HL-60 (cell line): Measurements from ENCODE around the gene NFIX.

Experiments used
- DNase-seq, 2 experiments: peaks; one replicate each; pipeline ENCODE4 v3.0.0-alpha.2; 2010 to 2020; ENCODE audit warnings: low read depth in 1 of 2, low spot score in 1 of 2
- H3K27ac ChIP-seq: fragments of 250-450 bp; sonication (Bioruptor Pico); replicated peaks from 2 replicates; pipeline ENCODE4 v1.5.1; 2020; ENCODE audit warnings: mild to moderate bottlenecking, moderate library complexity
- H3K27me3 ChIP-seq: fragments of 250-450 bp; sonication (Bioruptor Pico); 2 replicates; pipeline ENCODE4 v1.5.1; 2021; ENCODE audit warnings: mild to moderate bottlenecking, moderate library complexity; ENCODE audit not compliant: insufficient read depth, poor library complexity, severe bottlenecking
- H3K4me3 ChIP-seq: replicated peaks from 2 replicates; pipeline ENCODE4 v1.5.1; 2011; ENCODE audit warnings: mild to moderate bottlenecking, control low read depth, low read length; ENCODE audit not compliant: insufficient read depth
- CTCF ChIP-seq: IDR thresholded peaks from one replicate; pipeline ENCODE4 v1.5.1; 2011; ENCODE audit warnings: low read length, control low read depth, inconsistent platforms; ENCODE audit not compliant: insufficient read depth
- GABPA ChIP-seq: IDR thresholded peaks from 2 replicates; pipeline ENCODE4 v1.6.1; 2012; ENCODE audit warnings: low read depth
- POLR2AphosphoS5 ChIP-seq: IDR thresholded peaks from 2 replicates; pipeline ENCODE4 v1.6.1; 2012; ENCODE audit warnings: low read depth
- REST ChIP-seq: IDR thresholded peaks from 2 replicates; pipeline ENCODE4 v1.6.1; 2012; ENCODE audit warnings: low read depth; ENCODE audit not compliant: insufficient replicate concordance
- SPI1 ChIP-seq: IDR thresholded peaks from 2 replicates; pipeline ENCODE4 v1.6.1; 2012; ENCODE audit warnings: low read depth, mild to moderate bottlenecking, borderline replicate concordance

NFIX gene

GRCh38 chr19:12959481-12959880 lies 35.8 kb upstream of the NFIX start:
- no peaks in the 10 kb centered on the region for H3K27me3 ChIP-seq
- no peak for DNase-seq
- H3K4me3 ChIP-seq: no peak overlapping the region
- H3K27ac ChIP-seq: no peak overlapping the region
- no peak for TF ChIP-seq SPI1
- no peak for TF ChIP-seq POLR2AphosphoS5
- no peak for TF ChIP-seq REST
- no peak for TF ChIP-seq GABPA
- no peak for TF ChIP-seq CTCF

GRCh38 chr19:12965017-12965811 lies 30.1 kb upstream of the NFIX start:
- no peaks in the 10 kb centered on the region for H3K27me3 ChIP-seq
- H3K4me3 ChIP-seq: peak overlapping the region; percentile 35
- TF ChIP-seq GABPA (no peak), CTCF (peak; percentile 77), POLR2AphosphoS5 (peak; percentile 24; the same call in 1 of the 2 replicates), REST (no peak), SPI1 (peak; percentile 10; the same call in 1 of the 2 replicates)
- H3K27ac ChIP-seq: peak overlapping the region; percentile 46
- DNase-seq: peak in 1 of 2 experiments; percentile 87

DNA sequence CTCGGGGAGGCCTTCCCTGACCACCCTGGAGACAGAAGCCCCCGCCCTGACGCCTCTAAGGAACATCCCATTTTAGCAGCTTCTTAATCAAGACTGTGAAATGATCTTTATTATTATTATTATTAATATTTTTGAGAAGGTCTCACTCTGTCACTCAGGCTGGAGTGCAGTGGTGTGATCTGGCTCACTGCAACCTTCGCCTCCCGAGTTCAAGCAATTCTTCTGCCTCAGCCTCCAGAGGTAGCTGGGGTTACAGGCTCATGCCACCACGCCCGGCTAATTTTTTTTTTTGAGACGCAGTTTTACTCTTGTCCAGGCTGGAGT lies 29.5 kb upstream of the NFIX start:
- H3K4me3 ChIP-seq: no peak overlapping the region
- H3K27ac ChIP-seq: no peak overlapping the region
- no peak for TF ChIP-seq CTCF
- TF ChIP-seq POLR2AphosphoS5: no peak
- TF ChIP-seq REST: no peak
- TF ChIP-seq SPI1: no peak
- TF ChIP-seq GABPA: no peak

More for the DNA sequence above, 29.5 kb upstream of the NFIX start:
- no peak for DNase-seq
- no peaks in the 10 kb centered on the region for H3K27me3 ChIP-seq
